Activated gamma-delta T cell treated with anti-CD3 and anti-CD28 coated beads, Interleukin-2, amount 50 U/mL, for 16 hours (primary cell): ENCODE measurements around the gene PHGDH.
"Not testable (repeated sequence)": the region's sequence is repeated elsewhere in the genome, so short reads cannot be mapped to it uniquely, and the experiment has no call there.

ENCODE experiments used
- DNase-seq: peaks from one replicate; pipeline ENCODE4 v3.0.0-alpha.2; 2020; ENCODE audit warnings: low read depth

PHGDH gene

GRCh38 chr1:119766374-119766794, 54.6 kb downstream of the PHGDH start:
- no peak for DNase-seq

GRCh38 chr1:119767486-119767885, 55.8 kb downstream of the PHGDH start:
- DNase-seq, result no peak

GRCh38 chr1:119768778-119769177, 57.0 kb downstream of the PHGDH start, which contains the start of gene HMGCS2:
Gene HMGCS2, minus strand, starts transcription at chr1:119768905. Its CDS starts 61 bp downstream, at chr1:119768844.
- DNase-seq, result no peak

- no peak for DNase-seq
Measured at GRCh38 chr1:119771016-119771415, 59.3 kb downstream of the PHGDH start.

- DNase-seq, result no peak
Measured at GRCh38 chr1:119771770-119772169, 60.0 kb downstream of the PHGDH start.

GRCh38 chr1:119772298-119772697, 60.6 kb downstream of the PHGDH start:
- no peak for DNase-seq

GRCh38 chr1:119773711-119774241, 62.0 kb downstream of the PHGDH start:
- no peak for DNase-seq

- no peak for DNase-seq
Measured at GRCh38 chr1:119774746-119775490, 63.2 kb downstream of the PHGDH start.

GRCh38 chr1:119778359-119778758, 66.6 kb downstream of the PHGDH start:
- no peak for DNase-seq

GRCh38 chr1:119778886-119779560, 67.3 kb downstream of the PHGDH start:
- DNase-seq, result no peak

GRCh38 chr1:119779869-119780356, 68.2 kb downstream of the PHGDH start:
- no peak for DNase-seq

GRCh38 chr1:119781434-119782210, 69.9 kb downstream of the PHGDH start:
- no peak for DNase-seq

GRCh38 chr1:119782631-119783325, 71.0 kb downstream of the PHGDH start:
- no peak for DNase-seq

- DNase-seq, result no peak
Measured at GRCh38 chr1:119783354-119784185, 71.8 kb downstream of the PHGDH start.

- DNase-seq, result no peak
Measured at GRCh38 chr1:119784191-119784781, 72.6 kb downstream of the PHGDH start.

GRCh38 chr1:119786046-119786445, 74.3 kb downstream of the PHGDH start:
- DNase-seq, result not testable (repeated sequence)

- not testable (repeated sequence) for DNase-seq
Measured at GRCh38 chr1:119786473-119787050, 74.8 kb downstream of the PHGDH start.

GRCh38 chr1:119787776-119788175, 76.0 kb downstream of the PHGDH start:
- no peak for DNase-seq

GRCh38 chr1:119790451-119791198, 78.9 kb downstream of the PHGDH start:
- DNase-seq, result no peak
